HEK293 (cell line): ENCODE results near the gene STAP1.

Experiments used
- CTCF ChIA-PET: fragments of 350-600 bp; formaldehyde crosslinking; extraction: SDS; loops from one replicate; lab custom pipeline; 2021; ENCODE audit warnings: antibody characterized with exemption; lab: Yijun Ruan, JAX
- POLR2A ChIA-PET: fragments of 300-600 bp; formaldehyde crosslinking; extraction: SDS; loops from one replicate; lab custom pipeline; 2020; ENCODE audit warnings: antibody characterized with exemption, inconsistent platforms; lab: Yijun Ruan, JAX
- H3K27ac ChIP-seq: fragments of 200-500 bp; sonication (Bioruptor generic); 2 replicates; pipeline ENCODE4 v1.5.1; 2014; ENCODE audit warnings: low read depth, low read length, control low read depth, inconsistent platforms; ENCODE audit errors: extremely low read depth
- H3K36me3 ChIP-seq, 2 experiments: fragments of 200-500 bp in 1 of 2; sonication (Bioruptor generic) in 1 of 2; 1 replicate in 1 of 2; 2 replicates in 1 of 2; pipeline ENCODE4 v1.5.1; 2014 to 2017; ENCODE audit warnings: inconsistent platforms in 2 of 2, low read length in 2 of 2; ENCODE audit not compliant: control insufficient read depth in 2 of 2, insufficient read depth in 1 of 2
- H3K4me1 ChIP-seq: fragments of 200-500 bp; sonication (Bioruptor generic); 2 replicates; pipeline ENCODE4 v1.5.1; 2014; ENCODE audit warnings: mild to moderate bottlenecking, low read length, inconsistent platforms; ENCODE audit not compliant: control insufficient read depth, insufficient read depth
- H3K4me3 ChIP-seq: 2 replicates; pipeline ENCODE4 v1.5.1; 2011; ENCODE audit warnings: low read depth, mild to moderate bottlenecking, control low read depth, low read length, moderate library complexity
- H3K9me3 ChIP-seq: fragments of 200-500 bp; sonication (Bioruptor generic); 2 replicates; pipeline ENCODE4 v1.5.1; 2014; ENCODE audit warnings: low read depth, low read length, inconsistent platforms; ENCODE audit not compliant: control insufficient read depth, insufficient read depth
- SETDB1 ChIP-seq: IDR thresholded peaks from one replicate; pipeline ENCODE4 v1.6.1; 2017; ENCODE audit warnings: mild to moderate bottlenecking, low read length, moderate library complexity, mixed read lengths; ENCODE audit not compliant: insufficient read length
- YY2 ChIP-seq: fragments of 450-650 bp; formaldehyde crosslinking; IDR thresholded peaks from 2 replicates; pipeline ENCODE4 v1.5.1; 2016; ENCODE audit warnings: missing biosample characterization, missing genetic modification characterization
- ZBTB17 ChIP-seq: fragments of 450-650 bp; formaldehyde crosslinking; IDR thresholded peaks from 2 replicates; pipeline ENCODE4 v1.5.1; 2016; ENCODE audit warnings: missing biosample characterization, missing genetic modification characterization
- ZBTB21 ChIP-seq: fragments of 450-650 bp; formaldehyde crosslinking; IDR thresholded peaks from 2 replicates; pipeline ENCODE4 v1.5.1; 2017; ENCODE audit warnings: missing biosample characterization, missing genetic modification characterization
- ZBTB8A ChIP-seq: fragments of 450-650 bp; formaldehyde crosslinking; IDR thresholded peaks from 2 replicates; pipeline ENCODE4 v1.5.1; 2016; ENCODE audit warnings: missing biosample characterization, missing genetic modification characterization
- ZEB2 ChIP-seq: fragments of 450-650 bp; formaldehyde crosslinking; IDR thresholded peaks from 2 replicates; pipeline ENCODE4 v1.5.1; 2016; ENCODE audit warnings: missing biosample characterization, missing genetic modification characterization
- ZNF10 ChIP-seq: fragments of 450-650 bp; formaldehyde crosslinking; IDR thresholded peaks from 2 replicates; pipeline ENCODE4 v1.5.1; 2017; ENCODE audit warnings: missing biosample characterization, missing genetic modification characterization
- ZNF140 ChIP-seq: fragments of 450-650 bp; formaldehyde crosslinking; IDR thresholded peaks from 2 replicates; pipeline ENCODE4 v1.5.1; 2016; ENCODE audit warnings: missing biosample characterization, missing genetic modification characterization
- ZNF174 ChIP-seq: fragments of 450-650 bp; formaldehyde crosslinking; IDR thresholded peaks from 2 replicates; pipeline ENCODE4 v1.5.0; 2017; ENCODE audit warnings: missing biosample characterization, mild to moderate bottlenecking, missing genetic modification characterization
- ZNF223 ChIP-seq: fragments of 450-650 bp; formaldehyde crosslinking; IDR thresholded peaks from 2 replicates; pipeline ENCODE4 v1.5.1; 2016; ENCODE audit warnings: missing biosample characterization, missing genetic modification characterization
- ZNF23 ChIP-seq: fragments of 450-650 bp; formaldehyde crosslinking; IDR thresholded peaks from 2 replicates; pipeline ENCODE4 v1.5.1; 2016; ENCODE audit warnings: missing biosample characterization, missing genetic modification characterization, borderline replicate concordance
- ZNF266 ChIP-seq: fragments of 450-650 bp; formaldehyde crosslinking; IDR thresholded peaks from 2 replicates; pipeline ENCODE4 v1.5.1; 2016; ENCODE audit warnings: missing biosample characterization, missing genetic modification characterization, low read depth
- ZNF274 ChIP-seq, 2 experiments: fragments of 200-500 bp in 1 of 2; fragments of 450-650 bp in 1 of 2; sonication (Bioruptor generic) in 1 of 2; formaldehyde crosslinking in 1 of 2; IDR thresholded peaks; 2 replicates each; pipeline versions ENCODE4 v1.5.1 to v1.6.1; 2014 to 2016; ENCODE audit warnings: borderline replicate concordance in 1 of 2, inconsistent platforms in 1 of 2, low read length in 1 of 2, missing biosample characterization in 1 of 2, missing genetic modification characterization in 1 of 2
- ZNF302 ChIP-seq: fragments of 450-650 bp; formaldehyde crosslinking; IDR thresholded peaks from 2 replicates; pipeline ENCODE4 v1.5.1; 2016; ENCODE audit warnings: missing biosample characterization, missing genetic modification characterization, low read depth
- ZNF391 ChIP-seq: fragments of 450-650 bp; formaldehyde crosslinking; IDR thresholded peaks from 2 replicates; pipeline ENCODE4 v1.5.1; 2016; ENCODE audit warnings: low read depth, missing biosample characterization, missing genetic modification characterization, borderline replicate concordance
- ZNF404 ChIP-seq: fragments of 450-650 bp; formaldehyde crosslinking; IDR thresholded peaks from 2 replicates; pipeline ENCODE4 v1.5.1; 2017; ENCODE audit warnings: missing biosample characterization, missing genetic modification characterization
- ZNF473 ChIP-seq: fragments of 450-650 bp; formaldehyde crosslinking; IDR thresholded peaks from 2 replicates; pipeline ENCODE4 v1.5.1; 2017; ENCODE audit warnings: missing biosample characterization, missing genetic modification characterization
- ZNF513 ChIP-seq: fragments of 450-650 bp; IDR thresholded peaks from 2 replicates; pipeline ENCODE4 v1.5.1; 2018; ENCODE audit warnings: missing biosample characterization, missing genetic modification characterization
- ZNF514 ChIP-seq: fragments of 450-650 bp; formaldehyde crosslinking; IDR thresholded peaks from 2 replicates; pipeline ENCODE4 v1.5.1; 2016; ENCODE audit warnings: missing biosample characterization, missing genetic modification characterization
- ZNF558 ChIP-seq: fragments of 450-650 bp; formaldehyde crosslinking; IDR thresholded peaks from 2 replicates; pipeline ENCODE4 v1.5.1; 2016; ENCODE audit warnings: missing biosample characterization, missing genetic modification characterization
- ZNF626 ChIP-seq: fragments of 450-650 bp; sonication (Bioruptor Pico); formaldehyde crosslinking; IDR thresholded peaks from 2 replicates; pipeline ENCODE4 v1.5.1; 2018; ENCODE audit warnings: missing biosample characterization, missing genetic modification characterization, inconsistent platforms
- TF ChIP-seq, protein P1 (sequence below): fragments of 450-650 bp; formaldehyde crosslinking; optimal IDR thresholded peaks from 2 replicates; pipeline ENCODE3; 2016; ENCODE audit warnings: missing biosample characterization, mild to moderate bottlenecking, missing genetic modification characterization
- TF ChIP-seq, protein P2 (sequence below): fragments of 450-650 bp; formaldehyde crosslinking; IDR thresholded peaks from 2 replicates; pipeline ENCODE4 v1.5.1; 2016; ENCODE audit warnings: missing biosample characterization, missing genetic modification characterization
- TF ChIP-seq, protein P3 (sequence below): fragments of 450-650 bp; formaldehyde crosslinking; IDR thresholded peaks from 2 replicates; pipeline ENCODE4 v1.5.1; 2017; ENCODE audit warnings: missing biosample characterization, mild to moderate bottlenecking, missing genetic modification characterization, moderate library complexity
- TF ChIP-seq, protein P4 (sequence below): fragments of 450-650 bp; formaldehyde crosslinking; IDR thresholded peaks from 2 replicates; pipeline ENCODE4 v1.5.1; 2016; ENCODE audit warnings: missing biosample characterization, missing genetic modification characterization, low read depth
- TF ChIP-seq, protein P5 (sequence below): fragments of 450-650 bp; IDR thresholded peaks from 2 replicates; pipeline ENCODE4 v1.5.1; 2018; ENCODE audit warnings: missing biosample characterization, mild to moderate bottlenecking, missing genetic modification characterization

Gene STAP1

GRCh38 chr4:67556436-67556835 is 2.1 kb upstream of the STAP1 start:
- H3K4me3 ChIP-seq: no peak overlapping the region
- POLR2A ChIA-PET: no interaction called here

GRCh38 chr4:67565284-67565683 is 6.8 kb downstream of the STAP1 start:
- no peak overlapping the region for H3K27ac ChIP-seq
- no peaks in the 10 kb centered on the region for H3K4me1 ChIP-seq
- H3K9me3 ChIP-seq: no peaks in the 10 kb centered on the region
- H3K36me3 ChIP-seq: no peaks in the 10 kb centered on the region
- ChIA-PET POLR2A (no interaction called here), CTCF (no interaction called here)
- H3K4me3 ChIP-seq: no peak overlapping the region
- no peak for TF ChIP-seq ZBTB21 (tag by site-specific recombination)
- no peak for TF ChIP-seq ZNF266
- no peak for TF ChIP-seq ZEB2 (tag by site-specific recombination)
- TF ChIP-seq SETDB1: no peak
- TF ChIP-seq ZNF514: no peak
- TF ChIP-seq ZBTB8A (tag by site-specific recombination): no peak
- no peak for TF ChIP-seq YY2
- no peak for TF ChIP-seq ZNF473 (tag by site-specific recombination)
- TF ChIP-seq ZNF626 (tag by site-specific recombination): no peak
- TF ChIP-seq, protein P1, sequence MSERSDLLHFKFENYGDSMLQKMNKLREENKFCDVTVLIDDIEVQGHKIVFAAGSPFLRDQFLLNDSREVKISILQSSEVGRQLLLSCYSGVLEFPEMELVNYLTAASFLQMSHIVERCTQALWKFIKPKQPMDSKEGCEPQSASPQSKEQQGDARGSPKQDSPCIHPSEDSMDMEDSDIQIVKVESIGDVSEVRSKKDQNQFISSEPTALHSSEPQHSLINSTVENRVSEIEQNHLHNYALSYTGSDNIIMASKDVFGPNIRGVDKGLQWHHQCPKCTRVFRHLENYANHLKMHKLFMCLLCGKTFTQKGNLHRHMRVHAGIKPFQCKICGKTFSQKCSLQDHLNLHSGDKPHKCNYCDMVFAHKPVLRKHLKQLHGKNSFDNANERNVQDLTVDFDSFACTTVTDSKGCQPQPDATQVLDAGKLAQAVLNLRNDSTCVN (tag by site-specific recombination): no peak

More at GRCh38 chr4:67556436-67556835, 2.1 kb upstream of the STAP1 start:
- TF ChIP-seq ZNF10 (tag by site-specific recombination) (no peak), ZNF473 (tag by site-specific recombination) (no peak), ZNF140 (tag by site-specific recombination) (no peak), ZNF274 (IDR thresholded peaks at IDR 0.05; ENCODE audit: low read length) (no peak), ZNF274 (tag by site-specific recombination; IDR thresholded peaks at IDR 0.05; ENCODE audit: borderline replicate concordance) (no peak), ZNF514 (no peak), ZNF174 (no peak), ZNF302 (tag by site-specific recombination) (no peak), ZNF223 (tag by site-specific recombination) (no peak), ZBTB17 (tag by site-specific recombination) (no peak), ZNF23 (tag by site-specific recombination) (no peak), ZNF404 (tag by site-specific recombination) (no peak), ZNF391 (tag by site-specific recombination) (no peak), ZNF513 (no peak), ZNF558 (tag by site-specific recombination) (no peak)
- TF ChIP-seq, protein P2, sequence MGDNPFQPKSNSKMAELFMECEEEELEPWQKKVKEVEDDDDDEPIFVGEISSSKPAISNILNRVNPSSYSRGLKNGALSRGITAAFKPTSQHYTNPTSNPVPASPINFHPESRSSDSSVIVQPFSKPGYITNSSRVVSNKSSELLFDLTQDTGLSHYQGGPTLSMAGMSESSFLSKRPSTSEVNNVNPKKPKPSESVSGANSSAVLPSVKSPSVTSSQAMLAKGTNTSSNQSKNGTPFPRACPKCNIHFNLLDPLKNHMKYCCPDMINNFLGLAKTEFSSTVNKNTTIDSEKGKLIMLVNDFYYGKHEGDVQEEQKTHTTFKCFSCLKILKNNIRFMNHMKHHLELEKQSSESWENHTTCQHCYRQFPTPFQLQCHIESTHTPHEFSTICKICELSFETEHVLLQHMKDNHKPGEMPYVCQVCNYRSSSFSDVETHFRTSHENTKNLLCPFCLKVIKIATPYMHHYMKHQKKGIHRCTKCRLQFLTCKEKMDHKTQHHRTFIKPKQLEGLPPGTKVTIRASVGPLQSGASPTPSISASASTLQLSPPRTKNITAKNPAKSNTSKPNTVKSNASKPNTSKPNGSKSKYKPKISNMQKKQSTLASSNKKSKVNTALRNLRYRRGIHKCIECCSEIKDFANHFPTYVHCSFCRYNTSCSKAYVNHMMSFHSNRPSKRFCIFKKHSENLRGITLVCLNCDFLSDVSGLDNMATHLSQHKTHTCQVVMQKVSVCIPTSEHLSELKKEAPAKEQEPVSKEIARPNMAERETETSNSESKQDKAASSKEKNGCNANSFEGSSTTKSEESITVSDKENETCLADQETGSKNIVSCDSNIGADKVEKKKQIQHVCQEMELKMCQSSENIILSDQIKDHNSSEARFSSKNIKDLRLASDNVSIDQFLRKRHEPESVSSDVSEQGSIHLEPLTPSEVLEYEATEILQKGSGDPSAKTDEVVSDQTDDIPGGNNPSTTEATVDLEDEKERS (tag by site-specific recombination): no peak
- TF ChIP-seq, protein P3, sequence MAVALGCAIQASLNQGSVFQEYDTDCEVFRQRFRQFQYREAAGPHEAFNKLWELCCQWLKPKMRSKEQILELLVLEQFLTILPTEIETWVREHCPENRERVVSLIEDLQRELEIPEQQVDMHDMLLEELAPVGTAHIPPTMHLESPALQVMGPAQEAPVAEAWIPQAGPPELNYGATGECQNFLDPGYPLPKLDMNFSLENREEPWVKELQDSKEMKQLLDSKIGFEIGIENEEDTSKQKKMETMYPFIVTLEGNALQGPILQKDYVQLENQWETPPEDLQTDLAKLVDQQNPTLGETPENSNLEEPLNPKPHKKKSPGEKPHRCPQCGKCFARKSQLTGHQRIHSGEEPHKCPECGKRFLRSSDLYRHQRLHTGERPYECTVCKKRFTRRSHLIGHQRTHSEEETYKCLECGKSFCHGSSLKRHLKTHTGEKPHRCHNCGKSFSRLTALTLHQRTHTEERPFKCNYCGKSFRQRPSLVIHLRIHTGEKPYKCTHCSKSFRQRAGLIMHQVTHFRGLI (tag by site-specific recombination): no peak
- TF ChIP-seq, protein P4, sequence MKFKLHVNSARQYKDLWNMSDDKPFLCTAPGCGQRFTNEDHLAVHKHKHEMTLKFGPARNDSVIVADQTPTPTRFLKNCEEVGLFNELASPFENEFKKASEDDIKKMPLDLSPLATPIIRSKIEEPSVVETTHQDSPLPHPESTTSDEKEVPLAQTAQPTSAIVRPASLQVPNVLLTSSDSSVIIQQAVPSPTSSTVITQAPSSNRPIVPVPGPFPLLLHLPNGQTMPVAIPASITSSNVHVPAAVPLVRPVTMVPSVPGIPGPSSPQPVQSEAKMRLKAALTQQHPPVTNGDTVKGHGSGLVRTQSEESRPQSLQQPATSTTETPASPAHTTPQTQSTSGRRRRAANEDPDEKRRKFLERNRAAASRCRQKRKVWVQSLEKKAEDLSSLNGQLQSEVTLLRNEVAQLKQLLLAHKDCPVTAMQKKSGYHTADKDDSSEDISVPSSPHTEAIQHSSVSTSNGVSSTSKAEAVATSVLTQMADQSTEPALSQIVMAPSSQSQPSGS (tag by site-specific recombination): no peak
- TF ChIP-seq, protein P5, sequence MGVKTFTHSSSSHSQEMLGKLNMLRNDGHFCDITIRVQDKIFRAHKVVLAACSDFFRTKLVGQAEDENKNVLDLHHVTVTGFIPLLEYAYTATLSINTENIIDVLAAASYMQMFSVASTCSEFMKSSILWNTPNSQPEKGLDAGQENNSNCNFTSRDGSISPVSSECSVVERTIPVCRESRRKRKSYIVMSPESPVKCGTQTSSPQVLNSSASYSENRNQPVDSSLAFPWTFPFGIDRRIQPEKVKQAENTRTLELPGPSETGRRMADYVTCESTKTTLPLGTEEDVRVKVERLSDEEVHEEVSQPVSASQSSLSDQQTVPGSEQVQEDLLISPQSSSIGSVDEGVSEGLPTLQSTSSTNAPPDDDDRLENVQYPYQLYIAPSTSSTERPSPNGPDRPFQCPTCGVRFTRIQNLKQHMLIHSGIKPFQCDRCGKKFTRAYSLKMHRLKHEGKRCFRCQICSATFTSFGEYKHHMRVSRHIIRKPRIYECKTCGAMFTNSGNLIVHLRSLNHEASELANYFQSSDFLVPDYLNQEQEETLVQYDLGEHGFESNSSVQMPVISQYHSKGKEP: no peak
- TF ChIP-seq, all 188 proteins: peak for 0
- no peaks in the 10 kb centered on the region for H3K4me1 ChIP-seq
- no peaks in the 10 kb centered on the region for H3K36me3 ChIP-seq
- H3K9me3 ChIP-seq: no peaks in the 10 kb centered on the region
- CTCF ChIA-PET: no interaction called here
- H3K27ac ChIP-seq: no peak overlapping the region
